CD14-positive monocyte (primary cell): ENCODE measurements around the gene SPATA32. TPM values are rescaled to one million over a fixed set of nuclear protein-coding genes. Genes with fewer than 3 reads are reported as not detected.

Source experiments
- DNase-seq, 3 donors: peaks; one replicate each; pipeline ENCODE4 v3.0.0-alpha.2; 2011 to 2022
- H2AFZ ChIP-seq: 2 replicates; pipeline ENCODE4 v1.6.0; 2012; ENCODE audit warnings: mild to moderate bottlenecking, low read depth, low read length, inconsistent platforms; ENCODE audit not compliant: insufficient read depth, poor library complexity, severe bottlenecking
- H3K27ac ChIP-seq, 2 donors: 1 replicate in 1 of 2; 2 replicates in 1 of 2; pipeline ENCODE4 v1.5.1; 2012 to 2013; ENCODE audit warnings: low read length in 2 of 2, control low read depth in 1 of 2, inconsistent platforms in 1 of 2, low read depth in 1 of 2, mild to moderate bottlenecking in 1 of 2
- H3K27me3 ChIP-seq, 2 donors: one replicate each; pipeline versions ENCODE4 v1.6.0 to v1.6.1; 2011 to 2013; ENCODE audit warnings: low read length in 2 of 2; ENCODE audit not compliant: control insufficient read depth in 2 of 2, insufficient read depth in 2 of 2
- H3K36me3 ChIP-seq, 2 donors: replicated peaks in 1 of 2; 1 replicate in 1 of 2; 2 replicates in 1 of 2; pipeline versions ENCODE4 v1.5.1 to v1.6.1; 2012 to 2013; ENCODE audit warnings: low read length in 2 of 2, control low read depth in 1 of 2, inconsistent platforms in 1 of 2, mild to moderate bottlenecking in 1 of 2; ENCODE audit not compliant: insufficient read depth in 2 of 2, control insufficient read depth in 1 of 2
- H3K4me1 ChIP-seq, 2 donors: 1 replicate in 1 of 2; 2 replicates in 1 of 2; pipeline versions ENCODE4 v1.5.1 to v1.6.1; 2012 to 2013; ENCODE audit warnings: low read length in 2 of 2, control low read depth in 1 of 2, inconsistent platforms in 1 of 2, mild to moderate bottlenecking in 1 of 2, moderate library complexity in 1 of 2; ENCODE audit not compliant: insufficient read depth in 2 of 2, control insufficient read depth in 1 of 2
- H3K4me2 ChIP-seq: replicated peaks from 2 replicates; pipeline ENCODE3; 2012; ENCODE audit warnings: low read length, moderate library complexity, mild to moderate bottlenecking; ENCODE audit not compliant: poor library complexity, severe bottlenecking; ENCODE audit errors: extremely low read depth
- H3K4me3 ChIP-seq, 3 experiments: fragments of 200-600 bp in 1 of 3; sonication (generic) in 1 of 3; replicated peaks in 1 of 3; 1 replicate in 2 of 3; 2 replicates in 1 of 3; pipeline ENCODE4 v1.5.1; 2011 to 2013; ENCODE audit warnings: low read length in 3 of 3, mild to moderate bottlenecking in 3 of 3, control low read depth in 2 of 3, low read depth in 2 of 3, inconsistent platforms in 1 of 3, moderate library complexity in 1 of 3
- H3K79me2 ChIP-seq: 2 replicates; pipeline ENCODE4 v1.6.0; 2012; ENCODE audit warnings: mild to moderate bottlenecking, control low read depth, inconsistent platforms, low read length, moderate library complexity; ENCODE audit not compliant: insufficient read depth
- H3K9ac ChIP-seq: 2 replicates; pipeline ENCODE4 v1.6.0; 2017; ENCODE audit warnings: low read length, mild to moderate bottlenecking; ENCODE audit not compliant: insufficient read depth, poor library complexity, severe bottlenecking
- H3K9me3 ChIP-seq, 2 donors: replicated peaks in 1 of 2; 1 replicate in 1 of 2; 2 replicates in 1 of 2; pipeline versions ENCODE4 v1.5.1 to v1.6.1; 2012 to 2013; ENCODE audit warnings: low read length in 2 of 2, control low read depth in 1 of 2; ENCODE audit not compliant: control insufficient read depth in 1 of 2, insufficient read depth in 1 of 2
- H4K20me1 ChIP-seq: 2 replicates; pipeline ENCODE4 v1.6.0; 2012; ENCODE audit warnings: mild to moderate bottlenecking, low read length, control low read depth, moderate library complexity; ENCODE audit not compliant: insufficient read depth
- H3K27ac Mint-ChIP-seq, 7 donors: one replicate each; pipeline ENCODE4 v1.8.0; 2020; ENCODE audit warnings: mild to moderate bottlenecking in 7 of 7, mixed read lengths in 7 of 7, moderate library complexity in 6 of 7, inconsistent platforms in 2 of 7
- H3K27me3 Mint-ChIP-seq, 3 donors: one replicate each; pipeline ENCODE4 v1.8.0; 2021 to 2022; ENCODE audit warnings: low read depth in 3 of 3, mild to moderate bottlenecking in 3 of 3, mixed read lengths in 3 of 3, moderate library complexity in 3 of 3, inconsistent platforms in 1 of 3
- H3K36me3 Mint-ChIP-seq, 2 donors: one replicate each; pipeline ENCODE4 v1.8.0; 2020; ENCODE audit warnings: mixed read lengths in 2 of 2, inconsistent platforms in 1 of 2, mild to moderate bottlenecking in 1 of 2
- H3K4me1 Mint-ChIP-seq: one replicate; pipeline ENCODE4 v1.8.0; 2020; ENCODE audit warnings: mild to moderate bottlenecking, mixed read lengths
- H3K4me3 Mint-ChIP-seq, 2 donors: one replicate each; pipeline ENCODE4 v1.8.0; 2020; ENCODE audit warnings: mild to moderate bottlenecking in 2 of 2, mixed read lengths in 2 of 2, moderate library complexity in 1 of 2
- H3K9me3 Mint-ChIP-seq, 7 donors: one replicate each; pipeline ENCODE4 v1.8.0; 2020 to 2022; ENCODE audit warnings: mixed read lengths in 7 of 7, mild to moderate bottlenecking in 6 of 7, moderate library complexity in 6 of 7, inconsistent platforms in 2 of 7
- WGBS: methylation state at CpG from one replicate; pipeline ENCODE4 v1.1.5; 2013; ENCODE audit warnings: missing lambda C conversion rate; ENCODE audit not compliant: insufficient coverage; 5-methylcytosine and 5-hydroxymethylcytosine counted together
- intact Hi-C, 2 donors: fragments of 100-400 bp; cut with micrococcal nuclease; formaldehyde crosslinking; loops; one replicate each; pipeline versions ENCODE4 v1.15.0 to v1.15.1; 2023
- polyA plus RNA-seq, 3 donors: library from polyadenylated mRNA; depleted of rRNA in 1 of 3; unstranded in 2 of 3; stranded (reverse) in 1 of 3; fragments of 300-500 nt in 2 of 3; fragments of >200 nt in 1 of 3; fragmentation: Illumina TruSeq in 2 of 3; gene quantifications; 1 replicate in 2 of 3; 2 replicates in 1 of 3; pipeline ENCODE4 v1.2.3, GENCODE V29; 2012 to 2021
- TF ChIP-seq, protein P1 (sequence below): fragments of 200-600 bp; IDR thresholded peaks from one replicate; pipeline ENCODE4 v1.8.0; 2022; ENCODE audit warnings: antibody characterized with exemption, mild to moderate bottlenecking

Gene SPATA32
- polyA plus RNA-seq, 3 donors, result not detected

DNA sequence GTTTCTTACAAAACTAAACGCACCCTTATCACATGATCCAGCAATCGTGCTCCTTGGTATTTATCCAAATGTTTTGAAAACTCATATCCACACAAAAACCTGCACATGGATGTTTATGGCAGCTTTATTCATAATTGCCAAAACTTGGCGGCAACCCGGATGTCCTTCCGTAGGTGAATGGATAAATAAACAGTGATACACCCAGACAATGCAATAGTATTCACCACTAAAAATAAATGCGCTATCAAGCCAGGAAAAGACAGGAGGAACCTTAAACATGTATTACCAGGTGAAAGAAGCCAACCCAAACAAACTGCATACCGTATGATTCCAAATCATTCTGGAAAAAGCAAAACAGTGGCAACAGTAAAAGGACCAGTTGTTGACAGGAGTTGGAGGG lies 10.0 kb downstream of the SPATA32 start:
- Histone ChIP-seq H3K27ac (no peak overlapping the region), H3K27me3 (no peaks in the 10 kb centered on the region), H3K79me2 (no peaks in the 10 kb centered on the region), H4K20me1 (peaks cover 50% of the 10 kb centered on the region), H3K4me2 (no peak overlapping the region), H3K36me3 (peaks cover 10 to 33% of the 10 kb centered on the region in 2 donors), H3K9me3 (no peaks in the 10 kb centered on the region), H2AFZ (no peak overlapping the region), H3K4me3 (no peak overlapping the region), H3K9ac (no peak overlapping the region), H3K4me1 (peaks cover 24 to 27% of the 10 kb centered on the region in 2 donors)
- peaks cover 26% of the 10 kb centered on the region for H3K4me1 Mint-ChIP-seq
- intact Hi-C loops, result no loop called here
- H3K4me3 Mint-ChIP-seq, result no peak overlapping the region
- DNase-seq, result no peak
- TF ChIP-seq, protein P1, sequence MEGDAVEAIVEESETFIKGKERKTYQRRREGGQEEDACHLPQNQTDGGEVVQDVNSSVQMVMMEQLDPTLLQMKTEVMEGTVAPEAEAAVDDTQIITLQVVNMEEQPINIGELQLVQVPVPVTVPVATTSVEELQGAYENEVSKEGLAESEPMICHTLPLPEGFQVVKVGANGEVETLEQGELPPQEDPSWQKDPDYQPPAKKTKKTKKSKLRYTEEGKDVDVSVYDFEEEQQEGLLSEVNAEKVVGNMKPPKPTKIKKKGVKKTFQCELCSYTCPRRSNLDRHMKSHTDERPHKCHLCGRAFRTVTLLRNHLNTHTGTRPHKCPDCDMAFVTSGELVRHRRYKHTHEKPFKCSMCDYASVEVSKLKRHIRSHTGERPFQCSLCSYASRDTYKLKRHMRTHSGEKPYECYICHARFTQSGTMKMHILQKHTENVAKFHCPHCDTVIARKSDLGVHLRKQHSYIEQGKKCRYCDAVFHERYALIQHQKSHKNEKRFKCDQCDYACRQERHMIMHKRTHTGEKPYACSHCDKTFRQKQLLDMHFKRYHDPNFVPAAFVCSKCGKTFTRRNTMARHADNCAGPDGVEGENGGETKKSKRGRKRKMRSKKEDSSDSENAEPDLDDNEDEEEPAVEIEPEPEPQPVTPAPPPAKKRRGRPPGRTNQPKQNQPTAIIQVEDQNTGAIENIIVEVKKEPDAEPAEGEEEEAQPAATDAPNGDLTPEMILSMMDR, result no peak
- WGBS, result no CpG with 5 or more reads among the region's 7 CpGs
- peaks cover 0 to 2% (median 0%) of the 10 kb centered on the region in 7 donors for H3K9me3 Mint-ChIP-seq
- H3K27me3 Mint-ChIP-seq, result peaks cover 0 to 4% (median 4%) of the 10 kb centered on the region in 3 donors
- peak overlapping the region in 1 of 7 donors; percentile 58 for H3K27ac Mint-ChIP-seq
- H3K36me3 Mint-ChIP-seq, result peaks cover 15 to 28% of the 10 kb centered on the region in 2 donors

- peak overlapping the region in 2 of 7 donors; percentile 40 to 60 for H3K27ac Mint-ChIP-seq
- peaks cover 0 to 4% (median 0%) of the 10 kb centered on the region in 3 donors for H3K27me3 Mint-ChIP-seq
- H3K27ac ChIP-seq, result peak overlapping the region in 1 of 2 donors; percentile 12
- no peaks in the 10 kb centered on the region for H3K27me3 ChIP-seq
- peaks cover 39% of the 10 kb centered on the region for H3K4me1 Mint-ChIP-seq
- H3K9me3 Mint-ChIP-seq, result peaks cover 0 to 3% (median 0%) of the 10 kb centered on the region in 7 donors
- H3K36me3 Mint-ChIP-seq, result peaks cover 50 to 64% of the 10 kb centered on the region in 2 donors
- peak overlapping the region; percentile 65 for H3K4me2 ChIP-seq
- H3K4me1 ChIP-seq, result peaks cover 35 to 46% of the 10 kb centered on the region in 2 donors
- TF ChIP-seq, protein P1, result no peak
- peak overlapping the region in 1 of 3 experiments; percentile 50 for H3K4me3 ChIP-seq
- DNase-seq, result no peak
- no peak overlapping the region for H3K9ac ChIP-seq
- no peak overlapping the region for H3K4me3 Mint-ChIP-seq
- WGBS, result 4% methylated on average over 31 of the region's 39 CpGs
- H3K79me2 ChIP-seq, result peaks cover 4% of the 10 kb centered on the region
- no peaks in the 10 kb centered on the region for H3K9me3 ChIP-seq
- H4K20me1 ChIP-seq, result peaks cover 81% of the 10 kb centered on the region
- intact Hi-C loops, result no loop called here
- H2AFZ ChIP-seq, result no peak overlapping the region
- peaks cover 46 to 69% of the 10 kb centered on the region in 2 donors for H3K36me3 ChIP-seq
Measured at GRCh38 chr17:45248132-45248957, 13.5 kb downstream of the SPATA32 start.
